HUES64 (cell line): Measurements from ENCODE around the gene NEK11.

Experiments
- H3K27ac ChIP-seq: 2 replicates; pipeline ENCODE4 v1.7.0; 2013; ENCODE audit warnings: low read depth, low read length, inconsistent platforms
- H3K27me3 ChIP-seq: 2 replicates; pipeline ENCODE4 v1.6.1; 2013; ENCODE audit warnings: mild to moderate bottlenecking, low read length; ENCODE audit not compliant: insufficient read depth
- H3K36me3 ChIP-seq: 2 replicates; pipeline ENCODE4 v1.6.1; 2013; ENCODE audit warnings: mild to moderate bottlenecking, low read length; ENCODE audit not compliant: insufficient read depth
- H3K4me1 ChIP-seq: 2 replicates; pipeline ENCODE4 v1.6.1; 2013; ENCODE audit warnings: mild to moderate bottlenecking, low read length, moderate library complexity; ENCODE audit not compliant: insufficient read depth
- H3K4me3 ChIP-seq: 2 replicates; pipeline ENCODE4 v1.5.1; 2013; ENCODE audit warnings: mild to moderate bottlenecking, low read length, moderate library complexity
- H3K9ac ChIP-seq: 2 replicates; pipeline ENCODE4 v1.6.1; 2013; ENCODE audit warnings: mild to moderate bottlenecking, low read depth, low read length
- H3K9me3 ChIP-seq: 2 replicates; pipeline ENCODE4 v1.6.1; 2013; ENCODE audit warnings: low read depth, low read length; ENCODE audit not compliant: insufficient read depth
- WGBS: fragments of 150-250, 120-280 bp; methylation state at CpG from one replicate; pipeline ENCODE4 v1.1.7; 2013; ENCODE audit warnings: missing lambda C conversion rate; 5-methylcytosine and 5-hydroxymethylcytosine counted together

NEK11 gene

GRCh38 chr3:131141770-131142169 is 115.1 kb downstream of the NEK11 start:
- no peaks in the 10 kb centered on the region; the same call in 1 of the 2 replicates for H3K9me3 ChIP-seq
- no peaks in the 10 kb centered on the region for H3K4me1 ChIP-seq
- no peaks in the 10 kb centered on the region for H3K36me3 ChIP-seq
- 99% methylated on average over 2 of the region's 2 CpGs for WGBS
- H3K4me3 ChIP-seq = no peak overlapping the region
- H3K27me3 ChIP-seq = no peaks in the 10 kb centered on the region
- no peak overlapping the region for H3K27ac ChIP-seq
- H3K9ac ChIP-seq = no peak overlapping the region

DNA sequence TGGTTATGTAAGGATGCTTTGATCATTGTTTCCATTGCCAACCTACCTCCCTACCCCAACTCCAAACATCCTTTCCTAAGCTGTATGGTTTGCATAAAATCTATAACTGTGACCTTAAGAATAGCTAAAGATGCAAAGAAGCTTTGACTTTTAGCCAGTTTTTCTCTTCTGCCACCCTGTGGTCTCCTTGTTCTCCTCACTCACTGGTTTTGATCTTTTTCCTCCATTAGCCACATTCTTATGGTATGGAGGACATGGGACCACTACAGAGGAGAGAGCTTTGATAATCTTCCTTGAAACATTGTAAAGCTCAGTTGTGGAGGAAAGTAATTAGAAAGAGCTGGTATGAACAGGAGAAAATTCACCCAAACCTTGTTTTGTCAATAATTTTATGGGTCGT is 115.9 kb downstream of the NEK11 start:
- H3K36me3 ChIP-seq = no peaks in the 10 kb centered on the region
- 67% methylated on average over 1 of the region's 1 CpG for WGBS
- no peaks in the 10 kb centered on the region for H3K27me3 ChIP-seq

DNA sequence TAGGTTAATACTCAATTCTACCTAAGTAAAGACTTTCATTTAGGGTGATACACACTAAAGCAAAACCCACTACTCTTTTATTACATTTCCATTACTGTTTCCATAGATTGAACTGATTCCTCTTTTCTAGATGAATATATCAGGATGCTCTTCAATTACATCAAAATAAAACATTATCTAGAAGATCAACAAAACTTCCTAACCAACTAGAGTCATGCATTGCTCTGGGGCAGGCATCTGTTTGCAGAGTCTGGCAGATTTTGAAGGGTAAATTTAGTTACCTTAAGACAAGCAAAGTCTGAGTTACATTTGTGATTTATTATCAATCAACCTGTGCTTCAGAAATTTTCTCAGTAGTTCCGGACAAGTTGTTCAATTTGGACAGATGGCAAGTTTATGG is 117.1 kb downstream of the NEK11 start:
- H3K27ac ChIP-seq = no peak overlapping the region
- H3K27me3 ChIP-seq = no peaks in the 10 kb centered on the region
- no peak overlapping the region for H3K9ac ChIP-seq
- no peaks in the 10 kb centered on the region; the same call in 1 of the 2 replicates for H3K9me3 ChIP-seq
- H3K4me3 ChIP-seq = no peak overlapping the region
- no peaks in the 10 kb centered on the region for H3K36me3 ChIP-seq
- no peaks in the 10 kb centered on the region for H3K4me1 ChIP-seq
- WGBS = 100% methylated on average over 1 of the region's 1 CpG

More for the DNA sequence above, 115.9 kb downstream of the NEK11 start:
- Histone ChIP-seq H3K27ac (no peak overlapping the region), H3K4me3 (no peak overlapping the region), H3K4me1 (no peaks in the 10 kb centered on the region), H3K9me3 (no peaks in the 10 kb centered on the region; the same call in 1 of the 2 replicates), H3K9ac (no peak overlapping the region)

DNA sequence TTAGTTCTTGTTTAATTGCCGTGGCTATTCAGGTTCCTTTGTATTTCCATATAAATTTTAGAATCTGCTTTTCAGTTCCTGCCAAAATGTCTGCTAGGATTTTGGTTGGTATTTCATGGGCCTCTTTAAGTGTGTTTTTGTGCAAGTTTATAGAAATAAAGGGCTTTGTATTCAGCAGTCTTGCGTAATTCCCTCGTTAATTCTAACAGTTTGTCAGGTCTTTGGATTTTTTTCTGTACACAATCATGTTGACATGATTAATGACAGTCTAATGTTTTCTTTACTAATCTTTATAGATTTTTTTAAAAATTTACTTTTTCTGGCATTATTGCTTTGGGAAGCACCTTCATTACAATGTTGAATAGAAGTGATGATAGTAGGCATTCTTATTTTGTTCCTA is 120.9 kb downstream of the NEK11 start:
- H3K27ac ChIP-seq = no peak overlapping the region
- no peaks in the 10 kb centered on the region for H3K27me3 ChIP-seq
- H3K4me3 ChIP-seq = no peak overlapping the region
- H3K9ac ChIP-seq = no peak overlapping the region
- H3K4me1 ChIP-seq = no peaks in the 10 kb centered on the region
- H3K36me3 ChIP-seq = no peaks in the 10 kb centered on the region
- 89% methylated on average over 3 of the region's 3 CpGs for WGBS
- H3K9me3 ChIP-seq = no peaks in the 10 kb centered on the region

GRCh38 chr3:131158434-131158833 is 131.8 kb downstream of the NEK11 start:
- Histone ChIP-seq H3K4me3 (no peak overlapping the region), H3K27me3 (no peaks in the 10 kb centered on the region), H3K9me3 (no peaks in the 10 kb centered on the region), H3K9ac (no peak overlapping the region), H3K4me1 (peaks cover 6% of the 10 kb centered on the region; the same call in 1 of the 2 replicates), H3K27ac (no peak overlapping the region), H3K36me3 (no peaks in the 10 kb centered on the region)
- WGBS = 95% methylated on average over 4 of the region's 4 CpGs

DNA sequence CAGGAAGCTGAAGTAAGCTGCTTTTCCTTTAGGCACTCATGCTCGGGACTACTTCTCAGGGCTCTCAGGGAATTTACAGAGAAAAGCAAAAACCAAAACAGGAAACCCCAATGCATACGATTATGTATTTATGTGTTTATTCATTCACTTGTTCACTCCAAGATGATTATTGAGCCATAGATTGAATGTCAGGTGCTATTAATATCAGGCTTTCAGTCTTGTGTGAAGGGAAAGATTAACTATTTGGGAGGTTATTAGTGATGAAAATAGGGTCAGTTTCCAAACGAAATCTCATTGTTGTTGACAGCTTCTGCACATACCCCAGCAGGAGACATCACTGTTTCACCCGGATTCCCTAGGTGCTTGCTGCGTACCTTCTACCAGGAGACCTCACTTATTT is 135.8 kb downstream of the NEK11 start:
- no peaks in the 10 kb centered on the region for H3K27me3 ChIP-seq
- H3K4me1 ChIP-seq = peaks cover 6% of the 10 kb centered on the region; the same call in 1 of the 2 replicates
- H3K9me3 ChIP-seq = no peaks in the 10 kb centered on the region
- no peak overlapping the region for H3K4me3 ChIP-seq
- WGBS = 94% methylated on average over 4 of the region's 5 CpGs
- no peak overlapping the region for H3K9ac ChIP-seq
- H3K36me3 ChIP-seq = no peaks in the 10 kb centered on the region
- H3K27ac ChIP-seq = no peak overlapping the region

- H3K4me3 ChIP-seq = no peak overlapping the region
- H3K9ac ChIP-seq = no peak overlapping the region
- no peaks in the 10 kb centered on the region for H3K9me3 ChIP-seq
- no peaks in the 10 kb centered on the region for H3K4me1 ChIP-seq
- H3K27ac ChIP-seq = no peak overlapping the region
- no peaks in the 10 kb centered on the region for H3K36me3 ChIP-seq
- WGBS = 98% methylated on average over 1 of the region's 1 CpG
- H3K27me3 ChIP-seq = no peaks in the 10 kb centered on the region
These were observed 141.2 kb downstream of the NEK11 start for GRCh38 chr3:131167867-131168266.

- Histone ChIP-seq H3K27me3 (no peaks in the 10 kb centered on the region), H3K4me1 (no peaks in the 10 kb centered on the region), H3K27ac (no peak overlapping the region), H3K36me3 (no peaks in the 10 kb centered on the region), H3K9me3 (no peaks in the 10 kb centered on the region), H3K9ac (no peak overlapping the region), H3K4me3 (no peak overlapping the region)
- WGBS = 98% methylated on average over 3 of the region's 3 CpGs
These were observed 142.7 kb downstream of the NEK11 start for GRCh38 chr3:131169331-131169730.

- H3K36me3 ChIP-seq = no peaks in the 10 kb centered on the region
- WGBS = 93% methylated on average over 2 of the region's 3 CpGs
- no peaks in the 10 kb centered on the region for H3K4me1 ChIP-seq
- no peak overlapping the region for H3K27ac ChIP-seq
- no peaks in the 10 kb centered on the region for H3K27me3 ChIP-seq
- H3K9ac ChIP-seq = no peak overlapping the region
- no peaks in the 10 kb centered on the region for H3K9me3 ChIP-seq
- H3K4me3 ChIP-seq = no peak overlapping the region
These were observed 146.0 kb downstream of the NEK11 start for GRCh38 chr3:131172502-131173200.

- Histone ChIP-seq H3K9me3 (peaks cover 5% of the 10 kb centered on the region; the same call in 1 of the 2 replicates), H3K27me3 (no peaks in the 10 kb centered on the region), H3K4me1 (no peaks in the 10 kb centered on the region), H3K36me3 (no peaks in the 10 kb centered on the region), H3K27ac (no peak overlapping the region), H3K9ac (no peak overlapping the region), H3K4me3 (no peak overlapping the region)
- WGBS = no CpG with 5 or more reads among the region's 1 CpG
These were observed 148.1 kb downstream of the NEK11 start for GRCh38 chr3:131174752-131175151.

DNA sequence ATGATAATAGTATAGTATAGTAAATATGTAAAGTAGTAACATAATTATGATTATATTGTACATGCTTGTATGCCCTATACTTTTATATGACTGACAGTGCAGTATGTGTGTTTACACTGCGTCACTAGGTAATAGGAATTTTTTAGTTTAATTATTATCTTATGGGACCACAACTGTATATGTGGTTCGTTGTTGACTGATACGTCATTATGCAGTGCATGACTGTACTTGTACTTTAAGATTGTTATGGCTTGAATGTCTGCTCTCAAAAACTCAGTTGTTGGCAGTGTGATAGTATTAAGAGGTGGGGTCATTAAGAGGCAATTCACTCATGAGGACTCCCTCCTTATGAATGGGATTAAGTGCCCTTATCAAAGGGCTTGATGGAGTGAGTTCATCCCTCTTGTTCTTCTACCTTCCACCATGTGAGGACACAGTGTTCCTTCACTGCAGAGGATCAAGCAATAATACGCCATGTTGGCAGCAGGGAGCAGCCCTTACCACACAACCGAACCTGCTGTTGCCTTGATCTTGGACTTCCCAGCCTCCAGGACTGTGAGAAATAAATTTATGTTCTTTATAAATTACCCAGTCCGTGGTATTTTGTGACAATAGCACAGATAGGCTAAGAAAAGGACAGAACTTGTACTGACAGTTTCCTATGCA is 152.2 kb downstream of the NEK11 start:
- H3K4me1 ChIP-seq = no peaks in the 10 kb centered on the region
- H3K27ac ChIP-seq = no peak overlapping the region
- H3K36me3 ChIP-seq = no peaks in the 10 kb centered on the region
- no peak overlapping the region for H3K4me3 ChIP-seq
- H3K9ac ChIP-seq = no peak overlapping the region
- 90% methylated on average over 6 of the region's 6 CpGs for WGBS
- peaks cover 7% of the 10 kb centered on the region; the same call in 1 of the 2 replicates for H3K9me3 ChIP-seq
- no peaks in the 10 kb centered on the region for H3K27me3 ChIP-seq
